Endothelial cell (in vitro differentiated cells): ENCODE measurements around the gene COL25A1. TPM values are rescaled to one million over a fixed set of nuclear protein-coding genes. Genes with fewer than 3 reads are reported as not detected.

Experiments used
- DNase-seq: peaks from one replicate; pipeline ENCODE4 v3.0.0; 2021; ENCODE audit warnings: low spot score
- H3K27ac Mint-ChIP-seq: one replicate; pipeline ENCODE4 v1.8.0; 2021; ENCODE audit warnings: mixed read lengths, inconsistent platforms; ENCODE audit not compliant: unreplicated experiment
- H3K27me3 Mint-ChIP-seq: one replicate; pipeline ENCODE4 v1.8.0; 2021; ENCODE audit warnings: mild to moderate bottlenecking, moderate library complexity, mixed read lengths, inconsistent platforms; ENCODE audit not compliant: unreplicated experiment
- H3K36me3 Mint-ChIP-seq: one replicate; pipeline ENCODE4 v1.8.0; 2021; ENCODE audit warnings: mild to moderate bottlenecking, low read depth, mixed read lengths, inconsistent platforms; ENCODE audit not compliant: unreplicated experiment
- H3K4me1 Mint-ChIP-seq: one replicate; pipeline ENCODE4 v1.8.0; 2021; ENCODE audit warnings: mild to moderate bottlenecking, mixed read lengths, inconsistent platforms; ENCODE audit not compliant: unreplicated experiment
- H3K4me3 Mint-ChIP-seq: one replicate; pipeline ENCODE4 v1.8.0; 2021; ENCODE audit warnings: mild to moderate bottlenecking, mixed read lengths, inconsistent platforms; ENCODE audit not compliant: unreplicated experiment
- H3K9me3 Mint-ChIP-seq: one replicate; pipeline ENCODE4 v1.8.0; 2021; ENCODE audit warnings: mixed read lengths, inconsistent platforms; ENCODE audit not compliant: unreplicated experiment
- CTCF ChIP-seq: fragments of 200-600 bp; sonication (generic); IDR thresholded peaks from one replicate; pipeline ENCODE4 v1.5.0; 2021; ENCODE audit warnings: antibody characterized with exemption; ENCODE audit not compliant: unreplicated experiment
- total RNA-seq: library from RNA; stranded (reverse); fragmentation: NEBNext Ultra II Directional; extraction: Animal tissue kit (Norgen Biotek cat#: 25700); gene quantifications from one replicate; pipeline ENCODE4 v1.2.1, GENCODE V29; 2021; ENCODE audit not compliant: unreplicated experiment

COL25A1 gene
- total RNA-seq, 1 donor from 2014 or later: 22.7 TPM

- TF ChIP-seq CTCF: no peak
- Mint-ChIP-seq H3K27ac (no peak overlapping the region), H3K27me3 (no peaks in the 10 kb centered on the region), H3K4me3 (no peak overlapping the region), H3K9me3 (no peaks in the 10 kb centered on the region), H3K36me3 (no peaks in the 10 kb centered on the region), H3K4me1 (peaks cover 7% of the 10 kb centered on the region)
- DNase-seq: no peak
Observed at GRCh38 chr4:108846568-108846967, 455.9 kb downstream of the COL25A1 start.

GRCh38 chr4:108840426-108840975 is 462.0 kb downstream of the COL25A1 start:
- no peaks in the 10 kb centered on the region for H3K36me3 Mint-ChIP-seq
- no peak for TF ChIP-seq CTCF
- H3K4me3 Mint-ChIP-seq: no peak overlapping the region
- DNase-seq: no peak
- H3K9me3 Mint-ChIP-seq: no peaks in the 10 kb centered on the region
- H3K4me1 Mint-ChIP-seq: no peaks in the 10 kb centered on the region
- H3K27me3 Mint-ChIP-seq: no peaks in the 10 kb centered on the region
- no peak overlapping the region for H3K27ac Mint-ChIP-seq

DNA sequence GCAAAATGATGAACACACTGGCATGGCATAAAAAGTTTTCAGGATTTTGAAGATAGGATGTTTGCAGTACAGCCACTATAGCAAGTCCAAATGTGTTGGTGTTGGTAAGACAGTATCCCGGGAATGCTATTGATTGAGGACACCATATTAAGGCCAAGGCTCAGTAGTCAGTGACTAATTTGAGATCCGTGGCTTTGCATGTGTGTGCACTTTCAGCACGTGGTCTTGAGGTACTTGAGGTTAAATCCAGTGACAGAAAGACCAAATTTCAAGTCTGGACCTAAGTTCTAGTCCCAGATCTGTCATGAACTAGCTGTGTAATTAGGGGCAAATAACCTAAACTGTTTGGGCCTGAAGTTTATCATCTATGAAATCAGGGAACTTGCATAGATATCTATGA is 463.1 kb downstream of the COL25A1 start:
- no peaks in the 10 kb centered on the region for H3K27me3 Mint-ChIP-seq
- H3K9me3 Mint-ChIP-seq: no peaks in the 10 kb centered on the region
- TF ChIP-seq CTCF: no peak
- H3K27ac Mint-ChIP-seq: no peak overlapping the region
- no peak overlapping the region for H3K4me3 Mint-ChIP-seq
- H3K4me1 Mint-ChIP-seq: no peaks in the 10 kb centered on the region
- no peak for DNase-seq
- no peaks in the 10 kb centered on the region for H3K36me3 Mint-ChIP-seq

DNA sequence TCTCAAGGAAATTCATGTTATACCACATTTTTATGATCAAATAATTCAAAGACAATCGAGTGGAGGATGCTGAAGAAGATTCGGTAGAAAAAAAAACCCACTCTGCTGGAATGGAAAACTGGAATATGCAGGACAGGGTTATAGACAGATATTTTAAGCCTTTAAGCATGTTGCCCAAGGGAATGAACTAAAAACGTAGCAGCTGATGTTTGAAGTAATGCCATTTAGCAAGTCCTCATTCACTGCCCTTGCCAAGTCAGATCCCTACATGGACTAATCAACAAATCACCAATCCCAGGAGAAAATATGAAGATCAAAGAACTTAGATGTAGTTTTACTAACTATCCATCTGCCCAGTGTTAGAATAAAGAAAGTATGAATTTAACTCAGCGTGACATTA is 464.0 kb downstream of the COL25A1 start:
- no peaks in the 10 kb centered on the region for H3K36me3 Mint-ChIP-seq
- DNase-seq: no peak
- no peak for TF ChIP-seq CTCF
- no peaks in the 10 kb centered on the region for H3K9me3 Mint-ChIP-seq
- H3K27ac Mint-ChIP-seq: no peak overlapping the region
- H3K4me1 Mint-ChIP-seq: no peaks in the 10 kb centered on the region
- no peak overlapping the region for H3K4me3 Mint-ChIP-seq
- H3K27me3 Mint-ChIP-seq: no peaks in the 10 kb centered on the region

- H3K27me3 Mint-ChIP-seq: peaks cover 2% of the 10 kb centered on the region
- no peaks in the 10 kb centered on the region for H3K36me3 Mint-ChIP-seq
- no peaks in the 10 kb centered on the region for H3K4me1 Mint-ChIP-seq
- no peak for DNase-seq
- peak; percentile 84 for TF ChIP-seq CTCF
- H3K27ac Mint-ChIP-seq: no peak overlapping the region
- H3K9me3 Mint-ChIP-seq: no peaks in the 10 kb centered on the region
- H3K4me3 Mint-ChIP-seq: no peak overlapping the region
Observed at GRCh38 chr4:108834835-108835384, 467.5 kb downstream of the COL25A1 start.
